SK-N-SH (cell line): Measurements from ENCODE around the gene NUAK2. TPM values are rescaled to one million over a fixed set of nuclear protein-coding genes. Genes with fewer than 3 reads are reported as not detected.

Experiments
- CTCF ChIA-PET: fragments of 300-600, 350-600 bp; formaldehyde crosslinking; extraction: SDS; loops from one replicate; lab custom pipeline; 2021; lab: Yijun Ruan, JAX
- POLR2A ChIA-PET: fragments of 350-600 bp; sonication (Branson Sonifier 250); formaldehyde crosslinking; extraction: SDS; loops from one replicate; lab custom pipeline; 2020; ENCODE audit warnings: antibody characterized with exemption, inconsistent platforms; lab: Yijun Ruan, JAX
- DNase-seq: peaks from one replicate; pipeline ENCODE4 v3.0.0; 2012
- H2AFZ ChIP-seq: fragments of 200-600 bp; sonication (generic); 2 replicates; pipeline ENCODE4 v1.8.1; 2016; ENCODE audit warnings: antibody characterized with exemption, mild to moderate bottlenecking, low read depth
- H3F3A ChIP-seq: fragments of 200-600 bp; sonication (generic); replicated peaks from 2 replicates; pipeline ENCODE3; 2016; ENCODE audit warnings: antibody characterized with exemption, mild to moderate bottlenecking; ENCODE audit not compliant: insufficient read depth
- H3K27ac ChIP-seq, 2 experiments: fragments of 200-500 bp in 1 of 2; fragments of 200-600 bp in 1 of 2; sonication (Bioruptor generic) in 1 of 2; sonication (generic), shearing (Covaris generic) in 1 of 2; 2 replicates each; pipeline versions ENCODE4 v1.5.1 to v1.6.1; 2014 to 2016; ENCODE audit warnings: low read depth in 2 of 2, inconsistent platforms in 1 of 2, low read length in 1 of 2, mild to moderate bottlenecking in 1 of 2, mixed read lengths in 1 of 2
- H3K27me3 ChIP-seq: fragments of 200-600 bp; sonication (generic), shearing (Covaris generic); 2 replicates; pipeline ENCODE4 v1.6.1; 2016; ENCODE audit warnings: mixed run types; ENCODE audit not compliant: insufficient read depth
- H3K36me3 ChIP-seq, 2 experiments: fragments of 200-500 bp in 1 of 2; fragments of 200-600 bp in 1 of 2; sonication (Bioruptor generic) in 1 of 2; sonication (generic) in 1 of 2; replicated peaks in 1 of 2; 2 replicates each; pipeline versions ENCODE3 to v1.5.1; 2014 to 2016; ENCODE audit warnings: low read length in 1 of 2, mild to moderate bottlenecking in 1 of 2; ENCODE audit not compliant: insufficient read depth in 2 of 2, control insufficient read depth in 1 of 2
- H3K4me1 ChIP-seq, 2 experiments: fragments of 200-500 bp in 1 of 2; fragments of 200-600 bp in 1 of 2; sonication (Bioruptor generic) in 1 of 2; sonication (generic), shearing (Covaris generic) in 1 of 2; 2 replicates each; pipeline versions ENCODE4 v1.5.1 to v1.6.1; 2014 to 2016; ENCODE audit warnings: low read depth in 1 of 2, low read length in 1 of 2, mixed run types in 1 of 2; ENCODE audit not compliant: insufficient read depth in 2 of 2, control insufficient read depth in 1 of 2
- H3K4me2 ChIP-seq: fragments of 200-600 bp; sonication (generic), shearing (Covaris generic); 2 replicates; pipeline ENCODE4 v1.6.1; 2017; ENCODE audit warnings: mixed run types
- H3K4me3 ChIP-seq, 2 experiments: fragments of 200-500 bp in 1 of 2; fragments of 200-600 bp in 1 of 2; sonication (Bioruptor generic) in 1 of 2; sonication (generic), shearing (Covaris generic) in 1 of 2; 2 replicates each; pipeline versions ENCODE4 v1.5.1 to v1.8.1; 2014 to 2016; ENCODE audit warnings: low read depth in 2 of 2, inconsistent platforms in 1 of 2, low read length in 1 of 2, mild to moderate bottlenecking in 1 of 2, mixed read lengths in 1 of 2, moderate library complexity in 1 of 2
- H3K79me2 ChIP-seq: fragments of 200-600 bp; sonication (generic); 2 replicates; pipeline ENCODE4 v1.8.1; 2017; ENCODE audit warnings: mild to moderate bottlenecking; ENCODE audit not compliant: insufficient read depth
- H3K9ac ChIP-seq: fragments of 200-600 bp; sonication (generic); 2 replicates; pipeline ENCODE4 v1.6.1; 2017; ENCODE audit warnings: mixed run types
- H3K9me2 ChIP-seq: fragments of 200-600 bp; sonication (generic); 2 replicates; pipeline ENCODE4 v1.6.1; 2017; ENCODE audit warnings: mixed run types
- H3K9me3 ChIP-seq: fragments of 200-600 bp; sonication (generic); 2 replicates; pipeline ENCODE4 v1.6.1; 2017; ENCODE audit warnings: mixed run types, mild to moderate bottlenecking, moderate library complexity
- H4K20me1 ChIP-seq: fragments of 200-600 bp; sonication (generic); 2 replicates; pipeline ENCODE4 v1.6.1; 2017; ENCODE audit warnings: mild to moderate bottlenecking, mixed run types; ENCODE audit not compliant: insufficient read depth
- CHD2 ChIP-seq: fragments of 150-350 bp; IDR thresholded peaks from 2 replicates; pipeline ENCODE4 v1.6.1; 2018; ENCODE audit warnings: low read length; ENCODE audit not compliant: partially characterized antibody
- CTCF ChIP-seq: fragments of 200-600 bp; sonication (generic); IDR thresholded peaks from 2 replicates; pipeline ENCODE4 v1.6.1; 2017; ENCODE audit warnings: antibody characterized with exemption, mild to moderate bottlenecking, moderate library complexity
- EP300 ChIP-seq, 2 experiments: IDR thresholded peaks; 2 replicates each; pipeline versions ENCODE4 v1.4.0 to v1.6.1; 2012; ENCODE audit warnings: borderline replicate concordance in 1 of 2, low read depth in 1 of 2, low read length in 1 of 2
- EZH2phosphoT487 ChIP-seq: fragments of 200-600 bp; sonication (generic); IDR thresholded peaks from 2 replicates; pipeline ENCODE4 v1.6.1; 2017; ENCODE audit warnings: low read depth, mixed run types, mild to moderate bottlenecking, antibody characterized with exemption, moderate library complexity, borderline replicate concordance
- FOSL2 ChIP-seq: IDR thresholded peaks from 2 replicates; pipeline ENCODE4 v1.4.0; 2012; ENCODE audit warnings: low read depth, mild to moderate bottlenecking, moderate library complexity, borderline replicate concordance
- NFIC ChIP-seq: IDR thresholded peaks from 2 replicates; pipeline ENCODE4 v1.4.0; 2012; ENCODE audit warnings: borderline replicate concordance
- RCOR1 ChIP-seq: fragments of 150-350 bp; IDR thresholded peaks from 2 replicates; pipeline ENCODE4 v1.6.1; 2017; ENCODE audit warnings: antibody characterized with exemption, low read length
- TEAD4 ChIP-seq: IDR thresholded peaks from 2 replicates; pipeline ENCODE4 v1.4.0; 2012; ENCODE audit warnings: mild to moderate bottlenecking, borderline replicate concordance; ENCODE audit not compliant: insufficient read depth
- YY1 ChIP-seq: IDR thresholded peaks from 2 replicates; pipeline ENCODE4 v1.4.0; 2012; ENCODE audit warnings: low read depth, mild to moderate bottlenecking
- WGBS: methylation state at CpG from one replicate; pipeline ENCODE4 v1.1.6; 2017; ENCODE audit warnings: low lambda C conversion rate; 5-methylcytosine and 5-hydroxymethylcytosine counted together
- polyA plus RNA-seq, 3 experiments: library from polyadenylated mRNA; depleted of rRNA; stranded (reverse); fragments of >200 nt; gene quantifications; 2 replicates each; pipeline ENCODE4 v1.2.3, GENCODE V29; 2012

Gene NUAK2
- polyA plus RNA-seq, 1 of the 3 experiments (the other 2 are of a cell fraction) = 11.1 TPM

- H3K9me3 ChIP-seq = no peaks in the 10 kb centered on the region
- no peak overlapping the region for H3K9ac ChIP-seq
- H3K4me3 ChIP-seq = no peak overlapping the region
- no peaks in the 10 kb centered on the region for H3K36me3 ChIP-seq
- no peaks in the 10 kb centered on the region for H3K79me2 ChIP-seq
- H4K20me1 ChIP-seq = no peaks in the 10 kb centered on the region
- no peak for DNase-seq
- H3F3A ChIP-seq = peaks cover 11% of the 10 kb centered on the region
- POLR2A ChIA-PET = no interaction called here
- 0 out of 2 replicates have a peak overlapping the region, but pooled peaks have one; percentile 64 for H3K4me2 ChIP-seq
- peak; percentile 43; the same call in 1 of the 2 replicates for TF ChIP-seq FOSL2
- no peak for TF ChIP-seq CTCF
- no peaks in the 10 kb centered on the region for H3K27me3 ChIP-seq
- H3K27ac ChIP-seq = no peak overlapping the region
- no peak overlapping the region for H2AFZ ChIP-seq
- 62% methylated on average over 8 of the region's 8 CpGs for WGBS
- CTCF ChIA-PET = interaction anchor here (9.7 to 38.3 kb wide), 4 partner anchors 12 to 199 kb away, joined by 93 to 1368 read pairs (median 172); partner anchors contain the start of genes NUAK2 and TMCC2
- no peaks in the 10 kb centered on the region for H3K9me2 ChIP-seq
- H3K4me1 ChIP-seq = peaks cover 16 to 34% of the 10 kb centered on the region in 2 experiments; a peak in 3 of 4 replicates
Measured at GRCh38 chr1:205260948-205261732, 60.4 kb downstream of the NUAK2 start.

- H2AFZ ChIP-seq = no peak overlapping the region
- POLR2A ChIA-PET = no interaction called here
- H3F3A ChIP-seq = peaks cover 11% of the 10 kb centered on the region
- H3K4me2 ChIP-seq = no peak overlapping the region
- no peaks in the 10 kb centered on the region for H3K27me3 ChIP-seq
- TF ChIP-seq EP300 (IDR thresholded peaks at IDR 0.05; ENCODE audit: borderline replicate concordance in 1 of 2, low read depth in 1 of 2, low read length in 1 of 2) (no peak), RCOR1 (no peak)
- TF ChIP-seq, all 33 proteins: peak for 0
- H3K36me3 ChIP-seq = no peaks in the 10 kb centered on the region
- H3K27ac ChIP-seq = no peak overlapping the region
- peaks cover 20 to 34% of the 10 kb centered on the region in 2 experiments; a peak in 3 of 4 replicates for H3K4me1 ChIP-seq
- H3K79me2 ChIP-seq = no peaks in the 10 kb centered on the region
- H4K20me1 ChIP-seq = no peaks in the 10 kb centered on the region
- 80% methylated on average over 1 of the region's 1 CpG for WGBS
- H3K9ac ChIP-seq = no peak overlapping the region
- CTCF ChIA-PET = interaction anchor here (0.6 to 38.3 kb wide), 11 partner anchors 13 to 453 kb away, joined by 3 to 1368 read pairs (median 10); partner anchors contain the start of genes NUAK2 and TMCC2
- DNase-seq = no peak
- H3K4me3 ChIP-seq = no peak overlapping the region
- H3K9me2 ChIP-seq = no peaks in the 10 kb centered on the region
- no peaks in the 10 kb centered on the region for H3K9me3 ChIP-seq
Measured at GRCh38 chr1:205259998-205260397, 61.5 kb downstream of the NUAK2 start.

- no peaks in the 10 kb centered on the region for H3K9me3 ChIP-seq
- peak overlapping the region; percentile 36; the same call in 1 of the 2 replicates for H3K4me2 ChIP-seq
- peaks cover 11% of the 10 kb centered on the region for H3F3A ChIP-seq
- 83% methylated on average over 10 of the region's 10 CpGs for WGBS
- no peaks in the 10 kb centered on the region for H4K20me1 ChIP-seq
- H3K27ac ChIP-seq = peak overlapping the region in 1 of 2 experiments; percentile 64; a peak in 1 of 4 replicates
- H3K4me1 ChIP-seq = peaks cover 20 to 34% of the 10 kb centered on the region in 2 experiments; a peak in 3 of 4 replicates
- H3K79me2 ChIP-seq = no peaks in the 10 kb centered on the region
- H3K9me2 ChIP-seq = no peaks in the 10 kb centered on the region
- CTCF ChIA-PET = interaction anchor here (0.7 to 38.3 kb wide), 10 partner anchors 14 to 453 kb away, joined by 3 to 1368 read pairs (median 52); partner anchors contain the start of genes NUAK2 and TMCC2
- no peak overlapping the region for H3K9ac ChIP-seq
- H3K27me3 ChIP-seq = no peaks in the 10 kb centered on the region
- DNase-seq = no peak
- H3K36me3 ChIP-seq = no peaks in the 10 kb centered on the region
- no peak overlapping the region for H2AFZ ChIP-seq
- TF ChIP-seq TEAD4 (no peak), NFIC (no peak), CHD2 (no peak), FOSL2 (no peak), YY1 (no peak), EZH2phosphoT487 (no peak)
- TF ChIP-seq, all 33 proteins: peak for 0
- H3K4me3 ChIP-seq = no peak overlapping the region
- POLR2A ChIA-PET = no interaction called here
Measured at GRCh38 chr1:205259324-205259832, 62.2 kb downstream of the NUAK2 start.
